ENCODE data around the gene ITGB1.

Gene ITGB1

DNA sequence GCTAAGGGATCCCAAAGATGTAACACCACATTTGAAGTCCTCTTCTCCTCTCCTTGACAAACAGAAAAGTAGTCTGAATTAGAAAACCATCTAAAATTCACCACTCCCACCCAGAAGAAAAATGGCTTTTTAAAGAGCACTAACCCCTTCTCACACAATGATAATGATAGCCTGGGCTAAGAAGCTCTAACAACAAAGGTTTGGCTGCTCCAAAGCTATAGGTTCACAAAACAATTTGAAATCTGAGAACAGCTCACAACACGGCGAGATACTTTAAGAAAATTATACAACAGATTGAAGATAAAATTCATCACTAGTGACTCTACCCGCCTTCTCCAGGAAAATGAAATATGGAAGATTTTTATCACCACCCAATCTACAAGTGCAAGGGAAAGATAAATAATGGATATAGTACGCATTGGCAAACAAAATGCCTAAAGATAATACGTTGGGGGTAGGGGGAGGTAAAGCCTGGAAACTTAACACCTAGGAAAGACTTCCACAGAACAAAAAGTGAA, 7.4 kb downstream of the ITGB1 start:
- no peak overlapping the region for H3K4me3 ChIP-seq (ENCODE audit: control insufficient read depth in 1 of 7, extremely low read depth in 1 of 7, insufficient read depth in 4 of 7, low read depth in 2 of 7, low read length in 6 of 7)
- peaks cover 0 to 2% (median 0%) of the 10 kb centered on the region in 4 experiments for H3K36me3 ChIP-seq (ENCODE audit: control insufficient read depth in 4 of 4, insufficient read depth in 4 of 4, low read length in 3 of 4)
- ChIA-PET CTCF (no interaction called here), POLR2A (no interaction called here)
- no peak overlapping the region for H3K27ac ChIP-seq (ENCODE audit: insufficient read depth in 1 of 2, low read depth in 1 of 2, low read length in 2 of 2, poor library complexity in 1 of 2, severe bottlenecking in 2 of 2)
- peaks cover 4 to 13% (median 10%) of the 10 kb centered on the region in 4 experiments for H3K4me1 ChIP-seq (ENCODE audit: control extremely low read depth in 1 of 4, control insufficient read depth in 4 of 4, insufficient read depth in 4 of 4, low read length in 3 of 4)
- no CpG with 5 or more reads among the region's 5 CpGs for WGBS (ENCODE audit: insufficient coverage)
- no peaks in the 10 kb centered on the region for H3K9me3 ChIP-seq (ENCODE audit: control extremely low read depth in 1 of 5, control insufficient read depth in 4 of 5, insufficient read depth in 2 of 5, low read depth in 1 of 5, low read length in 4 of 5)
- DNase-seq, result no peak
- no peaks in the 10 kb centered on the region for H3K27me3 ChIP-seq (replicated peaks in 2 of 5; ENCODE audit: control insufficient read depth in 4 of 5, insufficient read depth in 5 of 5, low read length in 4 of 5)

DNA sequence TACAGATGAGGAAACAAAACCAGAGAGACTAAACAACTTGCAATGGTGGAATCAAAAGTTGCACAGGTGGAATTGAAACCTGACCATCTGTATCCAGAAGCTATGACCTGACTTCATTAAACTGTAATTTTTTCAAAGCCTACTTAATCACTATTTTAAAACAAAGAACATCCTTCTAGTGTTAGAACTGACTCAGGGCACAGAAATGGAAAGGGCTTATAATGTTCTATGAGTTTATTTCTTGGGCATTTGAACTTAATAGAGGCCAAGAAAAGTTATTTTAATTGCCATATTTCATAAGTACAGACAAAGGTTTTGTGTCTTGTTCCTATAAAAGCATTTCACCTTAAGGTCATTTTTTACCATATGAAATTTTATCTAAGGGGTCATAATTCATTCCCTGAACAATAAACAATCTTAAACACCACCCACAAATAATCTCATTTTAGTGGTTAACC, 8.8 kb downstream of the ITGB1 start:
- ChIA-PET POLR2A (no interaction called here), CTCF (no interaction called here)
- Histone ChIP-seq H3K9me3 (ENCODE audit: control extremely low read depth in 1 of 5, control insufficient read depth in 4 of 5, insufficient read depth in 2 of 5, low read depth in 1 of 5, low read length in 4 of 5) (no peaks in the 10 kb centered on the region), H3K36me3 (ENCODE audit: control insufficient read depth in 4 of 4, insufficient read depth in 4 of 4, low read length in 3 of 4) (peaks cover 0 to 2% (median 0%) of the 10 kb centered on the region in 4 experiments), H3K27ac (ENCODE audit: insufficient read depth in 1 of 2, low read depth in 1 of 2, low read length in 2 of 2, poor library complexity in 1 of 2, severe bottlenecking in 2 of 2) (no peak overlapping the region), H3K4me1 (ENCODE audit: control extremely low read depth in 1 of 4, control insufficient read depth in 4 of 4, insufficient read depth in 4 of 4, low read length in 3 of 4) (peaks cover 4 to 11% (median 10%) of the 10 kb centered on the region in 4 experiments), H3K4me3 (ENCODE audit: control insufficient read depth in 1 of 7, extremely low read depth in 1 of 7, insufficient read depth in 4 of 7, low read depth in 2 of 7, low read length in 6 of 7) (no peak overlapping the region), H3K27me3 (replicated peaks in 2 of 5; ENCODE audit: control insufficient read depth in 4 of 5, insufficient read depth in 5 of 5, low read length in 4 of 5) (no peaks in the 10 kb centered on the region)
- DNase-seq, result no peak

DNA sequence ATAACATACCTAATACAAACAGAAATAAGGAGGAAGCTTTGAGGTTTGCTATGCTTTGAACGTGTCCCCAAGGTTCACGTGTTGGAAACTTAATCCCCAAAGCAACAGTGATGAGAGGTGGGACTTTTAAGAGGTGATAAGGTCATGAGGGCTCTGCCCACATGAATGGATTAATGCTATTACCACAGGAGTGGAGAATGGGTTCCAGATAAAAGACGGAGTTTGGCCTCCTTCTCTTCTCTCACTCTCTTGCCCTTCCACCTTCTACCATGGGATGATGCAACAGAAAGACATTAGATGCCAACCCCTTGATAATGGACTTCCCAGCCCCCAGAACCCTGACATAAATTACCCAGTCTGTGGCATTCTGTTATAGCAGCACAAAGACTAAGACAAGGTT, 9.6 kb downstream of the ITGB1 start:
- POLR2A ChIA-PET, result no interaction called here
- H3K9me3 ChIP-seq (ENCODE audit: control extremely low read depth in 1 of 5, control insufficient read depth in 4 of 5, insufficient read depth in 2 of 5, low read depth in 1 of 5, low read length in 4 of 5), result no peaks in the 10 kb centered on the region
- CTCF ChIA-PET, result no interaction called here
- DNase-seq, result no peak
- H3K4me3 ChIP-seq (ENCODE audit: control insufficient read depth in 1 of 7, extremely low read depth in 1 of 7, insufficient read depth in 4 of 7, low read depth in 2 of 7, low read length in 6 of 7), result no peak overlapping the region
- no peak overlapping the region for H3K27ac ChIP-seq (ENCODE audit: insufficient read depth in 1 of 2, low read depth in 1 of 2, low read length in 2 of 2, poor library complexity in 1 of 2, severe bottlenecking in 2 of 2)
- 88% methylated on average over 1 of the region's 3 CpGs for WGBS (ENCODE audit: insufficient coverage)
- H3K27me3 ChIP-seq (replicated peaks in 2 of 5; ENCODE audit: control insufficient read depth in 4 of 5, insufficient read depth in 5 of 5, low read length in 4 of 5), result no peaks in the 10 kb centered on the region
- peaks cover 6 to 16% (median 12%) of the 10 kb centered on the region in 4 experiments for H3K4me1 ChIP-seq (ENCODE audit: control extremely low read depth in 1 of 4, control insufficient read depth in 4 of 4, insufficient read depth in 4 of 4, low read length in 3 of 4)
- peaks cover 0 to 2% (median 0%) of the 10 kb centered on the region in 4 experiments for H3K36me3 ChIP-seq (ENCODE audit: control insufficient read depth in 4 of 4, insufficient read depth in 4 of 4, low read length in 3 of 4)

DNA sequence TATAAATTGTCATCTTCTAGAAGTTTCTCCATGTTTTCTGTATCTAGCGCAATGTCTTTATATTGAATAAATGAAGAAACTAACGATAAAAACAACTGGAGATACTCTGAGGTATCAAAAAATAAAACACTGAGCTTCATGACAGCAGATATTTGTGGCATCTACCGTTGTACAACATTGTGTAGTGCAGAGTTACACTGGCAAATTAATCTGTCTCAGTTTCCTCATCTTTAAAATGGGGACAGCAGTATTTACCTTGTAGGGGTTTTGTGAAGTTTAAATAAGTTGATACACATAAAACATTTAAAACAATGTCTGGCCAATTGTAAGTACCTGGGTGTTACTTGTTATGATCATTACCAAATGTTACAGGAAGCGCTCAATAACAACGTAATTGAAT, 10.4 kb downstream of the ITGB1 start:
- Histone ChIP-seq H3K36me3 (ENCODE audit: control insufficient read depth in 4 of 4, insufficient read depth in 4 of 4, low read length in 3 of 4) (peaks cover 0 to 2% (median 0%) of the 10 kb centered on the region in 4 experiments), H3K9me3 (ENCODE audit: control extremely low read depth in 1 of 5, control insufficient read depth in 4 of 5, insufficient read depth in 2 of 5, low read depth in 1 of 5, low read length in 4 of 5) (no peaks in the 10 kb centered on the region), H3K27me3 (replicated peaks in 2 of 5; ENCODE audit: control insufficient read depth in 4 of 5, insufficient read depth in 5 of 5, low read length in 4 of 5) (no peaks in the 10 kb centered on the region), H3K4me3 (ENCODE audit: control insufficient read depth in 1 of 7, extremely low read depth in 1 of 7, insufficient read depth in 4 of 7, low read depth in 2 of 7, low read length in 6 of 7) (no peak overlapping the region), H3K4me1 (ENCODE audit: control extremely low read depth in 1 of 4, control insufficient read depth in 4 of 4, insufficient read depth in 4 of 4, low read length in 3 of 4) (peaks cover 6 to 20% (median 14%) of the 10 kb centered on the region in 4 experiments), H3K27ac (ENCODE audit: insufficient read depth in 1 of 2, low read depth in 1 of 2, low read length in 2 of 2, poor library complexity in 1 of 2, severe bottlenecking in 2 of 2) (no peak overlapping the region)
- POLR2A ChIA-PET, result no interaction called here
- DNase-seq, result no peak
- WGBS (ENCODE audit: insufficient coverage), result 100% methylated on average over 3 of the region's 5 CpGs
- CTCF ChIA-PET, result no interaction called here

DNA sequence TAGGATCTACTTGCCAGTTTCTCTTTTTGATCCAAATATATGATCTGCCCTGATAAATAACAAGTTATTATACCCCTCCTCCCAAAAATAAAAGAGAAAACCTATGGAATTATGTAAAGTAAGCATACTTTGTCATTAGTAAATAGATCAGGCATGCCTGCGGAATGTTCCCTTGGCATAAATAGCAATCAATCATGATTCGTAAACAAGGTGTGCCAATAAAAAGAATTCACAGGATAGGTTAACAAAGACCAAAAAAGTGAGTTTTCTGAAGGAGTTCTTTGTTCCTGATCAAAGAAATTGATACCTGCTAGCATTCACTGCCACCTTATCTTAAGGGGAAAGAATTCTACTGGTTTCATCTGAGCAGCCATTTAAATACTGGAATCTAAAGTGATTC, 11.9 kb downstream of the ITGB1 start:
- Histone ChIP-seq H3K9me3 (ENCODE audit: control extremely low read depth in 1 of 5, control insufficient read depth in 4 of 5, insufficient read depth in 2 of 5, low read depth in 1 of 5, low read length in 4 of 5) (no peaks in the 10 kb centered on the region), H3K4me3 (ENCODE audit: control insufficient read depth in 1 of 7, extremely low read depth in 1 of 7, insufficient read depth in 4 of 7, low read depth in 2 of 7, low read length in 6 of 7) (no peak overlapping the region), H3K27me3 (replicated peaks in 2 of 5; ENCODE audit: control insufficient read depth in 4 of 5, insufficient read depth in 5 of 5, low read length in 4 of 5) (no peaks in the 10 kb centered on the region), H3K4me1 (ENCODE audit: control extremely low read depth in 1 of 4, control insufficient read depth in 4 of 4, insufficient read depth in 4 of 4, low read length in 3 of 4) (peaks cover 0 to 24% (median 6%) of the 10 kb centered on the region in 4 experiments), H3K27ac (ENCODE audit: insufficient read depth in 1 of 2, low read depth in 1 of 2, low read length in 2 of 2, poor library complexity in 1 of 2, severe bottlenecking in 2 of 2) (no peak overlapping the region), H3K36me3 (ENCODE audit: control insufficient read depth in 4 of 4, insufficient read depth in 4 of 4, low read length in 3 of 4) (peaks cover 0 to 2% (median 0%) of the 10 kb centered on the region in 4 experiments)
- DNase-seq, result no peak
- POLR2A ChIA-PET, result no interaction called here
- CTCF ChIA-PET, result no interaction called here
- WGBS (ENCODE audit: insufficient coverage), result 100% methylated on average over 2 of the region's 2 CpGs

DNA sequence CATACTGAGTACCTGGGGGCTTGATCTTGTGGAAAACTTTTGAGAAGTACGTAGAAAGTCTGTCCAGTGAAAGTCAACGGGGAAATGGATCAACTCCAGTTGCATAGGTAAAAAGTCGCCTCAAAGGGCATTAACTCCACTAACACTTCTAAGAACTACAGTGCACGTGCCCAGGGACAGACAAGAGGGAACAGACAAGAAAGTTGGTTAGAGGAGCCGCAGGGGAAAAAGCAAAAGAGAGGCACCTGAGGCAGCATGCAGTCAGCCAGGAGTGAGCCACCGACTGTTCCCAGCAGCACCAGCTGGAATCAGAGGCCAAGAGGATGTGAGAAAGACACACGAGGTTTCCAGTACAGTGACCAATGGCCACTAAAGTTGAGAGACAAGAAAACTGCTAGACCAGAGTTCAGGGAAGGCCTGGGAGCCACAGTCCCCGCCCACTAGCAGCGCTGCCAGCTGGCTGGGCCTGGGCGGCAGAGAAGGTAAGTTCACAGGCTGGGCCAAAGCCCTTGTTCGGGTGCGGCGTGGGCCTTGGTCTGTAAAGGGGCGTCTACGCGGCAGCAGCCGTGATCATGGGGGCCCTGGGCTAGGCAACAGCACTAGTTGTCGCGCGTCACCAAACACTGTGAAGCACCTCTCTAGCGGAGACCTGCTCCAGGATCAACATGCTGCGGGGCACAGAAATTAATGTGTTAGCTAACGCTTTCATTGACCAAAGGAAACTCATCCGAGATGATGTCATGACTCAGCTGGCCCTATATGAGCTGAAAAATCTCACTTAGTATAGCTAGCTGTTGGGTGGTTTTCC, 14.0 kb downstream of the ITGB1 start:
- Histone ChIP-seq H3K4me3 (ENCODE audit: control insufficient read depth in 1 of 7, extremely low read depth in 1 of 7, insufficient read depth in 4 of 7, low read depth in 2 of 7, low read length in 6 of 7) (no peak overlapping the region), H3K27ac (ENCODE audit: insufficient read depth in 1 of 2, low read depth in 1 of 2, low read length in 2 of 2, poor library complexity in 1 of 2, severe bottlenecking in 2 of 2) (no peak overlapping the region), H3K9me3 (ENCODE audit: control extremely low read depth in 1 of 5, control insufficient read depth in 4 of 5, insufficient read depth in 2 of 5, low read depth in 1 of 5, low read length in 4 of 5) (no peaks in the 10 kb centered on the region), H3K4me1 (ENCODE audit: control extremely low read depth in 1 of 4, control insufficient read depth in 4 of 4, insufficient read depth in 4 of 4, low read length in 3 of 4) (peaks cover 2 to 30% (median 9%) of the 10 kb centered on the region in 4 experiments), H3K27me3 (replicated peaks in 2 of 5; ENCODE audit: control insufficient read depth in 4 of 5, insufficient read depth in 5 of 5, low read length in 4 of 5) (no peaks in the 10 kb centered on the region), H3K36me3 (ENCODE audit: control insufficient read depth in 4 of 4, insufficient read depth in 4 of 4, low read length in 3 of 4) (no peaks in the 10 kb centered on the region)
- DNase-seq, result no peak
- ChIA-PET POLR2A (no interaction called here), CTCF (interaction anchor here (1.0 to 1.1 kb wide), 2 partner anchors 11 to 17 kb away, joined by 3 to 4 read pairs; no protein-coding TSS in a partner anchor)
- 93% methylated on average over 22 of the region's 24 CpGs for WGBS (ENCODE audit: insufficient coverage)

DNA sequence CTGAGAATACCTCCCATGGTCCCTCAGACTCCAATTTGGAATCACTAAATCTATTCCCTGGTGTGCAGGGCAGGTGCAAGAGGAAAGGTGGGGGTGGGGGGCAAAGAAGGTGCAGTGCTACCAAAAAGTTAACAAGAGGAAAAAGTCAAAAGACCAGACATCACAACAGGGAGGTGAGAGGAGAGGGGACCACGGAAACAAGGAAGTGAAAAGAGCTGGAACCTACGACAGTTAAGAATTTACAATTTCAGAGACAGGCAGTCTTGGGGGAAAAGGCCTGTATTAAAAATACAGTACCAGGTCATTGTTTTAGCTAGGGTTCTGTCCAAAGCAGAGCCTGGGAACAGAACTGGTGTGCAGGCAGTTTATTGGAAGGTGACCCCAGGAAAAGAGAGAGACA, 14.6 kb downstream of the ITGB1 start:
- peaks cover 8 to 37% (median 14%) of the 10 kb centered on the region in 4 experiments for H3K4me1 ChIP-seq (ENCODE audit: control extremely low read depth in 1 of 4, control insufficient read depth in 4 of 4, insufficient read depth in 4 of 4, low read length in 3 of 4)
- H3K27ac ChIP-seq (ENCODE audit: insufficient read depth in 1 of 2, low read depth in 1 of 2, low read length in 2 of 2, poor library complexity in 1 of 2, severe bottlenecking in 2 of 2), result no peak overlapping the region
- ChIA-PET CTCF (no interaction called here), POLR2A (no interaction called here)
- WGBS (ENCODE audit: insufficient coverage), result 28% methylated on average over 2 of the region's 2 CpGs
- H3K9me3 ChIP-seq (ENCODE audit: control extremely low read depth in 1 of 5, control insufficient read depth in 4 of 5, insufficient read depth in 2 of 5, low read depth in 1 of 5, low read length in 4 of 5), result no peaks in the 10 kb centered on the region
- H3K4me3 ChIP-seq (ENCODE audit: control insufficient read depth in 1 of 7, extremely low read depth in 1 of 7, insufficient read depth in 4 of 7, low read depth in 2 of 7, low read length in 6 of 7), result no peak overlapping the region
- no peaks in the 10 kb centered on the region for H3K36me3 ChIP-seq (ENCODE audit: control insufficient read depth in 4 of 4, insufficient read depth in 4 of 4, low read length in 3 of 4)
- no peaks in the 10 kb centered on the region for H3K27me3 ChIP-seq (replicated peaks in 2 of 5; ENCODE audit: control insufficient read depth in 4 of 5, insufficient read depth in 5 of 5, low read length in 4 of 5)
- no peak for DNase-seq
